Measurements from ENCODE around the gene RASIP1. TPM values are rescaled to one million over a fixed set of nuclear protein-coding genes. Genes with fewer than 3 reads are reported as not detected.
A peak's percentile ranks its signal among the peaks of the same experiment; 100 is the strongest.

Gene RASIP1
- polyA plus RNA-seq, 2 of the 4 experiments (the other 2 are of a cell fraction), result 0.36 to 0.40 TPM

- H3K27ac ChIP-seq, result peak within 1 kb of the TSS; percentile 89
- no peaks in the 10 kb centered on the region for H3K9me3 ChIP-seq
- TF ChIP-seq HDAC2 (IDR thresholded peaks at IDR 0.05) (no peak), ZSCAN20 (CRISPR knock-in tag; IDR thresholded peaks at IDR 0.05) (no peak), SREBF2 (IDR thresholded peaks at IDR 0.05) (no peak), CHD2 (IDR thresholded peaks at IDR 0.05; ENCODE audit: low read length, partially characterized antibody) (no peak), HES2 (IDR thresholded peaks at IDR 0.05) (no peak), RAD21 (conservative IDR thresholded peaks at IDR 0.05 in 1 of 2, IDR thresholded peaks at IDR 0.05 in 1 of 2) (no peak), HOXB5 (CRISPR knock-in tag; IDR thresholded peaks at IDR 0.05) (no peak), RFX5 (IDR thresholded peaks at IDR 0.05) (0 out of 2 replicates have a peak, but pooled peaks have one; percentile 52), PHF8 (IDR thresholded peaks at IDR 0.05; ENCODE audit: borderline replicate concordance, low read depth) (no peak), MAX (IDR thresholded peaks at IDR 0.05) (0 out of 2 replicates have a peak, but pooled peaks have one; percentile 21), HOXB13 (CRISPR knock-in tag; IDR thresholded peaks at IDR 0.05; ENCODE audit: low read depth) (no peak), RNF2 (IDR thresholded peaks at IDR 0.05; ENCODE audit: borderline replicate concordance, low read depth) (no peak), FOSL2 (IDR thresholded peaks at IDR 0.05) (no peak), FOSL2 (CRISPR knock-in tag; IDR thresholded peaks at IDR 0.05) (peak; percentile 43), ESRRA (IDR thresholded peaks at IDR 0.05; ENCODE audit: borderline replicate concordance, low read length) (no peak), MAFK (IDR thresholded peaks at IDR 0.05; ENCODE audit: partially characterized antibody) (no peak), CTCF (IDR thresholded peaks at IDR 0.05) (no peak), BCL3 (IDR thresholded peaks at IDR 0.05) (no peak), PBX3 (IDR thresholded peaks at IDR 0.05) (no peak), EHF (CRISPR knock-in tag; IDR thresholded peaks at IDR 0.05) (no peak), ZFP36 (IDR thresholded peaks at IDR 0.05; ENCODE audit: borderline replicate concordance, partially characterized antibody) (no peak), ZC3H11A (IDR thresholded peaks at IDR 0.05) (no peak), MAZ (IDR thresholded peaks at IDR 0.05; ENCODE audit: borderline replicate concordance, low read depth, low read length) (no peak), JUN (IDR thresholded peaks at IDR 0.05) (peak in 1 of 2 experiments; percentile 47; a peak in 1 of 5 replicates), KDM1A (IDR thresholded peaks at IDR 0.05; ENCODE audit: low read depth) (no peak), ZNF302 (CRISPR knock-in tag; IDR thresholded peaks at IDR 0.05) (no peak), E2F6 (IDR thresholded peaks at IDR 0.05; ENCODE audit: borderline replicate concordance, low read depth) (no peak), EHMT2 (IDR thresholded peaks at IDR 0.05; ENCODE audit: low read depth) (no peak), MYC (IDR thresholded peaks at IDR 0.05; ENCODE audit: borderline replicate concordance, low read length) (no peak), USF2 (IDR thresholded peaks at IDR 0.05) (no peak), TFCP2L1 (CRISPR knock-in tag; IDR thresholded peaks at IDR 0.05) (no peak), HEYL (CRISPR knock-in tag; IDR thresholded peaks at IDR 0.05) (no peak)
- peak within 1 kb of the TSS; percentile 65 for H3K4me3 ChIP-seq
- peak; percentile 90 to 95 for ATAC-seq
- ChIA-PET POLR2A (interaction anchor here (0.6 to 1.1 kb wide), 3 partner anchors 26 to 128 kb away, joined by 3 read pairs; partner anchors contain the start of genes RPL18 and SPHK2), CTCF (interaction anchor here (0.6 to 1.7 kb wide), 12 partner anchors 8 to 242 kb away, joined by 3 to 6 read pairs (median 4); partner anchors contain the start of genes CA11 and HSD17B14)
- peak; percentile 94 to 99 for DNase-seq (ENCODE audit: low read depth in 1 of 2, low spot score in 1 of 2)
- peak within 1 kb of the TSS; percentile 96 for H3K4me2 ChIP-seq
- FAIRE-seq, result peak; percentile 51
- H3K4me1 ChIP-seq, result peaks cover 4% of the 10 kb centered on the region; the same call in 1 of the 3 replicates
- WGBS (ENCODE audit: missing lambda C conversion rate), result 19% methylated on average over 23 of the region's 31 CpGs
Observed at GRCh38 chr19:48746738-48747575, 6.5 kb upstream of the RASIP1 start, which contains the start of gene IZUMO1. Gene IZUMO1 (minus strand): TSS chr19:48746909. CDS start chr19:48745859, 1,050 bp downstream.
